ENCODE results near the gene RMRP. TPM values are rescaled to one million over a fixed set of nuclear protein-coding genes. Genes with fewer than 3 reads are reported as not detected.
"Not testable (repeated sequence)": the region's sequence is repeated elsewhere in the genome, so short reads cannot be mapped to it uniquely, and the experiment has no call there.

Gene RMRP
- total RNA-seq, 1 donor from 2014 or later, result 14,337 TPM

DNA sequence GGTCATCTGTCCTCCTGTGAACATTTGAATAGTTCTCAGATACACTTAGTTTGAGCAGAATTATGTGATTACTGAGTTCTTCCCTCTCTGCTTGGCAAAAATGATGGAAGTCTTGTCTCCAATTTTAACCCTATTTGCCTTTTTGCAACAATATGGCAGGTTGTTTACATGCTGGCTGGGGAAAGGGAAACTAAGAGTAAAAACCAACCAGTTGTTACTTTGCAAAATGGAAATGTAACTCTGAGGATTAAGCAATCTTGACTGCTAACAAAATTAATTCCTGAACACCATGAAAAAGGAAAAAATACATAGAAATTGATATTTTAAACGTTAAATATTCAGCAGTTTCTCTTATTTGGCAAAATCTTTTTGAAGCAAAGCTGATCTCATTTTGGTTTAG lies 18.2 kb downstream of the RMRP start:
- DNase-seq (ENCODE audit: extremely low spot score, unreplicated experiment), result no peak
- Mint-ChIP-seq H3K4me3 (ENCODE audit: unreplicated experiment) (no peak overlapping the region), H3K36me3 (ENCODE audit: unreplicated experiment) (peaks cover 4% of the 10 kb centered on the region), H3K4me1 (ENCODE audit: unreplicated experiment) (peaks cover 6% of the 10 kb centered on the region), H3K9me3 (ENCODE audit: unreplicated experiment) (no peaks in the 10 kb centered on the region), H3K27me3 (ENCODE audit: unreplicated experiment) (peaks cover 29% of the 10 kb centered on the region), H3K27ac (ENCODE audit: unreplicated experiment) (no peak overlapping the region)
- TF ChIP-seq, protein P1, sequence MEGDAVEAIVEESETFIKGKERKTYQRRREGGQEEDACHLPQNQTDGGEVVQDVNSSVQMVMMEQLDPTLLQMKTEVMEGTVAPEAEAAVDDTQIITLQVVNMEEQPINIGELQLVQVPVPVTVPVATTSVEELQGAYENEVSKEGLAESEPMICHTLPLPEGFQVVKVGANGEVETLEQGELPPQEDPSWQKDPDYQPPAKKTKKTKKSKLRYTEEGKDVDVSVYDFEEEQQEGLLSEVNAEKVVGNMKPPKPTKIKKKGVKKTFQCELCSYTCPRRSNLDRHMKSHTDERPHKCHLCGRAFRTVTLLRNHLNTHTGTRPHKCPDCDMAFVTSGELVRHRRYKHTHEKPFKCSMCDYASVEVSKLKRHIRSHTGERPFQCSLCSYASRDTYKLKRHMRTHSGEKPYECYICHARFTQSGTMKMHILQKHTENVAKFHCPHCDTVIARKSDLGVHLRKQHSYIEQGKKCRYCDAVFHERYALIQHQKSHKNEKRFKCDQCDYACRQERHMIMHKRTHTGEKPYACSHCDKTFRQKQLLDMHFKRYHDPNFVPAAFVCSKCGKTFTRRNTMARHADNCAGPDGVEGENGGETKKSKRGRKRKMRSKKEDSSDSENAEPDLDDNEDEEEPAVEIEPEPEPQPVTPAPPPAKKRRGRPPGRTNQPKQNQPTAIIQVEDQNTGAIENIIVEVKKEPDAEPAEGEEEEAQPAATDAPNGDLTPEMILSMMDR (IDR thresholded peaks at IDR 0.05), result no peak

GRCh38 chr9:35639225-35639624 lies 18.6 kb downstream of the RMRP start:
- H3K27me3 Mint-ChIP-seq (ENCODE audit: unreplicated experiment), result peaks cover 30% of the 10 kb centered on the region
- not testable (repeated sequence) for H3K4me3 Mint-ChIP-seq (ENCODE audit: unreplicated experiment); H3K27ac Mint-ChIP-seq (ENCODE audit: unreplicated experiment); H3K36me3 Mint-ChIP-seq (ENCODE audit: unreplicated experiment); H3K9me3 Mint-ChIP-seq (ENCODE audit: unreplicated experiment); H3K4me1 Mint-ChIP-seq (ENCODE audit: unreplicated experiment); DNase-seq (ENCODE audit: extremely low spot score, unreplicated experiment)

DNA sequence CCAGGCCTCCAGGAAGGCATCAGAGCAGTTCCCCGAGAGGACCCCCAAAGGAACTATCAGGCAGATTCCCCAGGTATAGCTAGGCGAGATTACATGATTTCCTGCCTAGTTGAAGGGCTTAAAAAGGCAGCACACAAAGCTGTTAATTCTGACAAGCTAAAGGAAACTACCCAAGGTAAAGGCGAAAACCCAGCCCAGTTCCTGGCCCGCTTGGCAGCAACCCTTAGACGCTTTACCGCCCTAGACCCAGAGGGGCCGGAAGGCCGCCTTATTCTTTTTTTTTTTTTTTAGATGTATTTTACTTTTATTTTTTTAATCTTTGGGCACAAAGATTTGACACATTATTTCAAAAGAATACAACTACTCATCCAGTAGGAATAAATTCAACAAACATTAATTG lies 19.1 kb downstream of the RMRP start:
- not testable (repeated sequence) for H3K4me1 Mint-ChIP-seq (ENCODE audit: unreplicated experiment)

DNA sequence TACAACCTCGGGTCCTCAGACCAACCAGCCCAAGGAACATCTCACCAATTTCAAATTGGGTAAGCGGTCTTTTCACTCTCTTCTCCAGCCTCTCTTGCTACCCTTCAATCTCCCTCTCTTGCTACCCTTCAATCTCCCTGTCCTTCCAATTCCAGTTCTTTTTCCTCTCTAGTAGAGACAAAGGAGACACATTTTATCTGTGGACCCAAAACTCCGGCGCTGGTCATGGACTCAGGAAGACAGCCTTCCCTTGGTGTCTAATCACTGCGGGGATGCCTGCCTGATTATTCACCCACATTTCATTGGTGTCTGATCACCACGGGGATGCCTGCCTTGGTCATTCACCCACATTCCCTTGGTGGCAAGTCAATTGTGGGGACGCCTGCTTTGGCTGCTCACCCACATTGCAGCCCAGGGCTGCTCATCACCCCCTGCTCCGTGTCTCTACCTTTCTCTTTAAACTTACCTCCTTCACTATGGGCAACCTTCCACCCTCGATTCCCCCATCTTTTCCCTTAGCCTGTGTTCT lies 20.3 kb downstream of the RMRP start:
- H3K9me3 Mint-ChIP-seq (ENCODE audit: unreplicated experiment); H3K36me3 Mint-ChIP-seq (ENCODE audit: unreplicated experiment); H3K4me3 Mint-ChIP-seq (ENCODE audit: unreplicated experiment); DNase-seq (ENCODE audit: extremely low spot score, unreplicated experiment); H3K4me1 Mint-ChIP-seq (ENCODE audit: unreplicated experiment); H3K27ac Mint-ChIP-seq (ENCODE audit: unreplicated experiment): not testable (repeated sequence)
- peaks cover 30% of the 10 kb centered on the region for H3K27me3 Mint-ChIP-seq (ENCODE audit: unreplicated experiment)

More for the DNA sequence above, 19.1 kb downstream of the RMRP start:
- DNase-seq (ENCODE audit: extremely low spot score, unreplicated experiment); H3K36me3 Mint-ChIP-seq (ENCODE audit: unreplicated experiment); H3K4me3 Mint-ChIP-seq (ENCODE audit: unreplicated experiment); H3K9me3 Mint-ChIP-seq (ENCODE audit: unreplicated experiment); H3K27ac Mint-ChIP-seq (ENCODE audit: unreplicated experiment): not testable (repeated sequence)
- H3K27me3 Mint-ChIP-seq (ENCODE audit: unreplicated experiment), result peaks cover 30% of the 10 kb centered on the region

- not testable (repeated sequence) for H3K4me1 Mint-ChIP-seq (ENCODE audit: unreplicated experiment); H3K4me3 Mint-ChIP-seq (ENCODE audit: unreplicated experiment); DNase-seq (ENCODE audit: extremely low spot score, unreplicated experiment); H3K36me3 Mint-ChIP-seq (ENCODE audit: unreplicated experiment); H3K9me3 Mint-ChIP-seq (ENCODE audit: unreplicated experiment); H3K27ac Mint-ChIP-seq (ENCODE audit: unreplicated experiment)
- peaks cover 30% of the 10 kb centered on the region for H3K27me3 Mint-ChIP-seq (ENCODE audit: unreplicated experiment)
Observed at GRCh38 chr9:35636877-35637246, 21.0 kb downstream of the RMRP start.

- DNase-seq (ENCODE audit: extremely low spot score, unreplicated experiment), result no peak
- TF ChIP-seq, protein P1 (IDR thresholded peaks at IDR 0.05), result no peak
- Mint-ChIP-seq H3K9me3 (ENCODE audit: unreplicated experiment) (no peaks in the 10 kb centered on the region), H3K27ac (ENCODE audit: unreplicated experiment) (no peak overlapping the region), H3K4me1 (ENCODE audit: unreplicated experiment) (peaks cover 6% of the 10 kb centered on the region), H3K27me3 (ENCODE audit: unreplicated experiment) (peaks cover 30% of the 10 kb centered on the region), H3K36me3 (ENCODE audit: unreplicated experiment) (peaks cover 4% of the 10 kb centered on the region), H3K4me3 (ENCODE audit: unreplicated experiment) (no peak overlapping the region)
Observed at GRCh38 chr9:35636135-35636876, 21.5 kb downstream of the RMRP start.

GRCh38 chr9:35635730-35636129 lies 22.1 kb downstream of the RMRP start:
- H3K4me1 Mint-ChIP-seq (ENCODE audit: unreplicated experiment), result peaks cover 6% of the 10 kb centered on the region
- no peak overlapping the region for H3K4me3 Mint-ChIP-seq (ENCODE audit: unreplicated experiment)
- H3K36me3 Mint-ChIP-seq (ENCODE audit: unreplicated experiment), result peaks cover 4% of the 10 kb centered on the region
- no peak for DNase-seq (ENCODE audit: extremely low spot score, unreplicated experiment)
- TF ChIP-seq, protein P1 (IDR thresholded peaks at IDR 0.05), result no peak
- H3K27me3 Mint-ChIP-seq (ENCODE audit: unreplicated experiment), result peaks cover 30% of the 10 kb centered on the region
- H3K9me3 Mint-ChIP-seq (ENCODE audit: unreplicated experiment), result no peaks in the 10 kb centered on the region
- no peak overlapping the region for H3K27ac Mint-ChIP-seq (ENCODE audit: unreplicated experiment)
